ENCODE results near the gene PIEZO2. TPM values are rescaled to one million over a fixed set of nuclear protein-coding genes. Genes with fewer than 3 reads are reported as not detected.
"Not testable (repeated sequence)": the region's sequence is repeated elsewhere in the genome, so short reads cannot be mapped to it uniquely, and the experiment has no call there.

Gene PIEZO2
- total and polyA plus RNA-seq, 9 donors = 19.3 to 55.4 (median 35.3) TPM

GRCh38 chr18:10924290-10924689 is 225.1 kb downstream of the PIEZO2 start:
- Histone ChIP-seq H3K27me3 (ENCODE audit: control insufficient read depth, insufficient read depth, low read length) (no peaks in the 10 kb centered on the region), H3K4me1 (ENCODE audit: control insufficient read depth, insufficient read depth, low read length) (peaks cover 42% of the 10 kb centered on the region), H3K9me3 (replicated peaks; ENCODE audit: control insufficient read depth, low read depth, low read length) (no peaks in the 10 kb centered on the region), H3K4me3 (ENCODE audit: low read length) (no peak overlapping the region), H3K27ac (ENCODE audit: low read length) (no peak overlapping the region), H3K36me3 (ENCODE audit: control insufficient read depth, insufficient read depth, low read length) (no peaks in the 10 kb centered on the region)
- WGBS (ENCODE audit: insufficient coverage) = no CpG with 5 or more reads among the region's 4 CpGs
- peak; percentile 45 for DNase-seq

- Histone ChIP-seq H3K4me3 (ENCODE audit: low read length) (no peak overlapping the region), H3K27ac (ENCODE audit: low read length) (no peak overlapping the region), H3K36me3 (ENCODE audit: control insufficient read depth, insufficient read depth, low read length) (no peaks in the 10 kb centered on the region), H3K4me1 (ENCODE audit: control insufficient read depth, insufficient read depth, low read length) (peaks cover 37% of the 10 kb centered on the region), H3K27me3 (ENCODE audit: control insufficient read depth, insufficient read depth, low read length) (no peaks in the 10 kb centered on the region), H3K9me3 (replicated peaks; ENCODE audit: control insufficient read depth, low read depth, low read length) (no peaks in the 10 kb centered on the region)
- no peak for DNase-seq
- no CpG with 5 or more reads among the region's 1 CpG for WGBS (ENCODE audit: insufficient coverage)
Observed at GRCh38 chr18:10923551-10924070, 225.8 kb downstream of the PIEZO2 start.

- WGBS (ENCODE audit: insufficient coverage) = no CpG with 5 or more reads among the region's 4 CpGs
- Histone ChIP-seq H3K9me3 (replicated peaks; ENCODE audit: control insufficient read depth, low read depth, low read length) (no peaks in the 10 kb centered on the region), H3K27me3 (ENCODE audit: control insufficient read depth, insufficient read depth, low read length) (no peaks in the 10 kb centered on the region), H3K27ac (ENCODE audit: low read length) (no peak overlapping the region), H3K4me3 (ENCODE audit: low read length) (no peak overlapping the region), H3K36me3 (ENCODE audit: control insufficient read depth, insufficient read depth, low read length) (no peaks in the 10 kb centered on the region), H3K4me1 (ENCODE audit: control insufficient read depth, insufficient read depth, low read length) (peaks cover 32% of the 10 kb centered on the region)
- no peak for DNase-seq
Observed at GRCh38 chr18:10923141-10923540, 226.2 kb downstream of the PIEZO2 start.

- no CpG with 5 or more reads among the region's 1 CpG for WGBS (ENCODE audit: insufficient coverage)
- DNase-seq = not testable (repeated sequence)
Observed at GRCh38 chr18:10922712-10923111, 226.7 kb downstream of the PIEZO2 start.

GRCh38 chr18:10920309-10920708 is 229.1 kb downstream of the PIEZO2 start:
- H3K9me3 ChIP-seq (replicated peaks; ENCODE audit: control insufficient read depth, low read depth, low read length); H3K4me3 ChIP-seq (ENCODE audit: low read length); H3K4me1 ChIP-seq (ENCODE audit: control insufficient read depth, insufficient read depth, low read length); H3K36me3 ChIP-seq (ENCODE audit: control insufficient read depth, insufficient read depth, low read length); H3K27me3 ChIP-seq (ENCODE audit: control insufficient read depth, insufficient read depth, low read length): not testable (repeated sequence)
- peak overlapping the region; percentile 20 for H3K27ac ChIP-seq (ENCODE audit: low read length)
- DNase-seq = peak; percentile 27
- no CpG with 5 or more reads among the region's 6 CpGs for WGBS (ENCODE audit: insufficient coverage)

More at GRCh38 chr18:10922712-10923111, 226.7 kb downstream of the PIEZO2 start:
- not testable (repeated sequence) for H3K27ac ChIP-seq (ENCODE audit: low read length); H3K4me3 ChIP-seq (ENCODE audit: low read length); H3K36me3 ChIP-seq (ENCODE audit: control insufficient read depth, insufficient read depth, low read length); H3K27me3 ChIP-seq (ENCODE audit: control insufficient read depth, insufficient read depth, low read length); H3K9me3 ChIP-seq (replicated peaks; ENCODE audit: control insufficient read depth, low read depth, low read length)
- H3K4me1 ChIP-seq (ENCODE audit: control insufficient read depth, insufficient read depth, low read length) = peaks cover 28% of the 10 kb centered on the region

GRCh38 chr18:10919851-10920250 is 229.5 kb downstream of the PIEZO2 start:
- H3K9me3 ChIP-seq (replicated peaks; ENCODE audit: control insufficient read depth, low read depth, low read length) = no peaks in the 10 kb centered on the region
- no peak overlapping the region for H3K4me3 ChIP-seq (ENCODE audit: low read length)
- H3K27me3 ChIP-seq (ENCODE audit: control insufficient read depth, insufficient read depth, low read length) = no peaks in the 10 kb centered on the region
- no peak overlapping the region for H3K27ac ChIP-seq (ENCODE audit: low read length)
- H3K4me1 ChIP-seq (ENCODE audit: control insufficient read depth, insufficient read depth, low read length) = peaks cover 5% of the 10 kb centered on the region
- peak; percentile 54 for DNase-seq
- no peaks in the 10 kb centered on the region for H3K36me3 ChIP-seq (ENCODE audit: control insufficient read depth, insufficient read depth, low read length)
- 43% methylated on average over 1 of the region's 2 CpGs for WGBS (ENCODE audit: insufficient coverage)

- H3K36me3 ChIP-seq (ENCODE audit: control insufficient read depth, insufficient read depth, low read length) = no peaks in the 10 kb centered on the region
- no peaks in the 10 kb centered on the region for H3K9me3 ChIP-seq (replicated peaks; ENCODE audit: control insufficient read depth, low read depth, low read length)
- H3K27ac ChIP-seq (ENCODE audit: low read length) = no peak overlapping the region
- WGBS (ENCODE audit: insufficient coverage) = no CpG with 5 or more reads among the region's 4 CpGs
- DNase-seq = no peak
- H3K27me3 ChIP-seq (ENCODE audit: control insufficient read depth, insufficient read depth, low read length) = no peaks in the 10 kb centered on the region
- peaks cover 2% of the 10 kb centered on the region for H3K4me1 ChIP-seq (ENCODE audit: control insufficient read depth, insufficient read depth, low read length)
- H3K4me3 ChIP-seq (ENCODE audit: low read length) = no peak overlapping the region
Observed at GRCh38 chr18:10916865-10917264, 232.5 kb downstream of the PIEZO2 start.

GRCh38 chr18:10916387-10916786 is 233.0 kb downstream of the PIEZO2 start:
- no peak for DNase-seq
- H3K4me3 ChIP-seq (ENCODE audit: low read length) = no peak overlapping the region
- 90% methylated on average over 21 of the region's 23 CpGs for WGBS (ENCODE audit: insufficient coverage)

GRCh38 chr18:10915748-10916147 is 233.6 kb downstream of the PIEZO2 start:
- H3K4me3 ChIP-seq (ENCODE audit: low read length); DNase-seq; H3K4me1 ChIP-seq (ENCODE audit: control insufficient read depth, insufficient read depth, low read length); H3K36me3 ChIP-seq (ENCODE audit: control insufficient read depth, insufficient read depth, low read length); H3K27me3 ChIP-seq (ENCODE audit: control insufficient read depth, insufficient read depth, low read length); H3K27ac ChIP-seq (ENCODE audit: low read length); H3K9me3 ChIP-seq (replicated peaks; ENCODE audit: control insufficient read depth, low read depth, low read length): not testable (repeated sequence)
- 100% methylated on average over 3 of the region's 5 CpGs for WGBS (ENCODE audit: insufficient coverage)

More at GRCh38 chr18:10916387-10916786, 233.0 kb downstream of the PIEZO2 start:
- H3K4me1 ChIP-seq (ENCODE audit: control insufficient read depth, insufficient read depth, low read length) = peaks cover 2% of the 10 kb centered on the region
- H3K27me3 ChIP-seq (ENCODE audit: control insufficient read depth, insufficient read depth, low read length) = no peaks in the 10 kb centered on the region
- no peaks in the 10 kb centered on the region for H3K36me3 ChIP-seq (ENCODE audit: control insufficient read depth, insufficient read depth, low read length)
- no peak overlapping the region for H3K27ac ChIP-seq (ENCODE audit: low read length)
- no peaks in the 10 kb centered on the region for H3K9me3 ChIP-seq (replicated peaks; ENCODE audit: control insufficient read depth, low read depth, low read length)

GRCh38 chr18:10914610-10915009 is 234.8 kb downstream of the PIEZO2 start:
- not testable (repeated sequence) for H3K9me3 ChIP-seq (replicated peaks; ENCODE audit: control insufficient read depth, low read depth, low read length); H3K4me3 ChIP-seq (ENCODE audit: low read length); H3K36me3 ChIP-seq (ENCODE audit: control insufficient read depth, insufficient read depth, low read length); H3K27ac ChIP-seq (ENCODE audit: low read length); H3K27me3 ChIP-seq (ENCODE audit: control insufficient read depth, insufficient read depth, low read length); H3K4me1 ChIP-seq (ENCODE audit: control insufficient read depth, insufficient read depth, low read length); DNase-seq
- 50% methylated on average over 2 of the region's 8 CpGs for WGBS (ENCODE audit: insufficient coverage)

GRCh38 chr18:10913919-10914318 is 235.4 kb downstream of the PIEZO2 start:
- Histone ChIP-seq H3K9me3 (replicated peaks; ENCODE audit: control insufficient read depth, low read depth, low read length) (no peaks in the 10 kb centered on the region), H3K4me1 (ENCODE audit: control insufficient read depth, insufficient read depth, low read length) (peaks cover 2% of the 10 kb centered on the region), H3K27ac (ENCODE audit: low read length) (peak overlapping the region; percentile 21), H3K27me3 (ENCODE audit: control insufficient read depth, insufficient read depth, low read length) (no peaks in the 10 kb centered on the region), H3K4me3 (ENCODE audit: low read length) (no peak overlapping the region), H3K36me3 (ENCODE audit: control insufficient read depth, insufficient read depth, low read length) (no peaks in the 10 kb centered on the region)
- DNase-seq = peak; percentile 80
- no CpG with 5 or more reads among the region's 4 CpGs for WGBS (ENCODE audit: insufficient coverage)

Data from muscle of leg (tissue), 11 donors.